Measurements from ENCODE around the gene SGO1. TPM values are rescaled to one million over a fixed set of nuclear protein-coding genes. Genes with fewer than 3 reads are reported as not detected.

Gene SGO1
- total and polyA plus RNA-seq, 7 donors: 0.16 to 4.8 (median 1.4) TPM; not detected in 2

- Histone ChIP-seq H3K4me1 (peaks cover 0 to 7% (median 0%) of the 10 kb centered on the region in 4 donors), H3K27me3 (no peaks in the 10 kb centered on the region), H3K36me3 (peaks cover 0 to 56% (median 4%) of the 10 kb centered on the region in 4 donors), H3K4me3 (no peak overlapping the region), H3K27ac (no peak overlapping the region), H3K9me3 (no peaks in the 10 kb centered on the region)
- intact Hi-C loops (cut with DNase I): no loop called here
- 83 to 84% methylated on average over 2 of the region's 2 CpGs for WGBS, 2 donors
- TF ChIP-seq, protein P1, sequence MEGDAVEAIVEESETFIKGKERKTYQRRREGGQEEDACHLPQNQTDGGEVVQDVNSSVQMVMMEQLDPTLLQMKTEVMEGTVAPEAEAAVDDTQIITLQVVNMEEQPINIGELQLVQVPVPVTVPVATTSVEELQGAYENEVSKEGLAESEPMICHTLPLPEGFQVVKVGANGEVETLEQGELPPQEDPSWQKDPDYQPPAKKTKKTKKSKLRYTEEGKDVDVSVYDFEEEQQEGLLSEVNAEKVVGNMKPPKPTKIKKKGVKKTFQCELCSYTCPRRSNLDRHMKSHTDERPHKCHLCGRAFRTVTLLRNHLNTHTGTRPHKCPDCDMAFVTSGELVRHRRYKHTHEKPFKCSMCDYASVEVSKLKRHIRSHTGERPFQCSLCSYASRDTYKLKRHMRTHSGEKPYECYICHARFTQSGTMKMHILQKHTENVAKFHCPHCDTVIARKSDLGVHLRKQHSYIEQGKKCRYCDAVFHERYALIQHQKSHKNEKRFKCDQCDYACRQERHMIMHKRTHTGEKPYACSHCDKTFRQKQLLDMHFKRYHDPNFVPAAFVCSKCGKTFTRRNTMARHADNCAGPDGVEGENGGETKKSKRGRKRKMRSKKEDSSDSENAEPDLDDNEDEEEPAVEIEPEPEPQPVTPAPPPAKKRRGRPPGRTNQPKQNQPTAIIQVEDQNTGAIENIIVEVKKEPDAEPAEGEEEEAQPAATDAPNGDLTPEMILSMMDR (IDR thresholded peaks at IDR 0.05): no peak
- no peak for TF ChIP-seq POLR2A (IDR thresholded peaks at IDR 0.05)
- TF ChIP-seq POLR2AphosphoS5 (IDR thresholded peaks at IDR 0.05): no peak
- TF ChIP-seq EP300 (IDR thresholded peaks at IDR 0.05): no peak
- no peak for DNase-seq
Measured at GRCh38 chr3:20128358-20128757, 57.6 kb downstream of the SGO1 start.

- Histone ChIP-seq H3K36me3 (peaks cover 0 to 69% (median 9%) of the 10 kb centered on the region in 4 donors), H3K9me3 (no peaks in the 10 kb centered on the region), H3K27ac (no peak overlapping the region), H3K4me3 (no peak overlapping the region), H3K27me3 (no peaks in the 10 kb centered on the region), H3K4me1 (peaks cover 0 to 7% (median 0%) of the 10 kb centered on the region in 4 donors)
- DNase-seq: no peak
- intact Hi-C loops (cut with DNase I): no loop called here
- no peak for TF ChIP-seq POLR2A (IDR thresholded peaks at IDR 0.05)
- TF ChIP-seq, protein P1 (IDR thresholded peaks at IDR 0.05): no peak
- no peak for TF ChIP-seq POLR2AphosphoS5 (IDR thresholded peaks at IDR 0.05)
- no peak for TF ChIP-seq EP300 (IDR thresholded peaks at IDR 0.05)
- 64 to 88% methylated on average over 10 of the region's 10 CpGs for WGBS, 2 donors
Measured at GRCh38 chr3:20125897-20126296, 60.1 kb downstream of the SGO1 start.

DNA sequence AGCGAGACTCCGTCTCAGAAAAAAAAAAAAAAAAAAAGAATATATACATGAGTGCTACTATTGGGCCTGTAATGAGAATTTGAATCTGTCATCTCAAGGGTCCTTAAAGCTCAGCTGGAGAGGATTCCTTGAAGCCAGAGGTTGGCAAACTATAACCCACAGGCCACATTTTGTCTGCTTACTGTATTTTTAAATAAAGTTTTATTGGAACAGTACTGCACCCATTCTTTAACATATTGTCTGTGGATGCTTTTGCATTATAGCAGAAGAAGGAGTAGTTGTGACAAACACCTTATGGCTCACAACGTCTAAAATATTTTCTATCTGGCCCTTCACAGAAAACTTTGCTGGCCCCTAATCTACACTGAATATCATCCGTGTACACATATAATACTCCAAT is 60.7 kb downstream of the SGO1 start:
- no peaks in the 10 kb centered on the region for H3K27me3 ChIP-seq
- H3K27ac ChIP-seq: no peak overlapping the region
- DNase-seq: no peak
- H3K9me3 ChIP-seq: no peaks in the 10 kb centered on the region
- no peak overlapping the region for H3K4me3 ChIP-seq
- peaks cover 0 to 7% (median 0%) of the 10 kb centered on the region in 4 donors for H3K4me1 ChIP-seq
- 92 to 94% methylated on average over 4 of the region's 4 CpGs for WGBS, 2 donors
- intact Hi-C loops (cut with DNase I): no loop called here
- TF ChIP-seq, protein P1 (IDR thresholded peaks at IDR 0.05): no peak
- TF ChIP-seq POLR2A (IDR thresholded peaks at IDR 0.05) (no peak), EP300 (IDR thresholded peaks at IDR 0.05) (no peak), POLR2AphosphoS5 (IDR thresholded peaks at IDR 0.05) (no peak)
- H3K36me3 ChIP-seq: peaks cover 0 to 75% (median 11%) of the 10 kb centered on the region in 4 donors

- peaks cover 0 to 79% (median 11%) of the 10 kb centered on the region in 4 donors for H3K36me3 ChIP-seq
- intact Hi-C loops (cut with DNase I): no loop called here
- 93 to 95% methylated on average over 2 of the region's 2 CpGs for WGBS, 2 donors
Measured at GRCh38 chr3:20123131-20123652, 62.8 kb downstream of the SGO1 start.

More at GRCh38 chr3:20123131-20123652, 62.8 kb downstream of the SGO1 start:
- Histone ChIP-seq H3K27ac (no peak overlapping the region), H3K9me3 (no peaks in the 10 kb centered on the region), H3K27me3 (no peaks in the 10 kb centered on the region), H3K4me1 (no peaks in the 10 kb centered on the region), H3K4me3 (no peak overlapping the region)
- no peak for DNase-seq
- no peak for TF ChIP-seq POLR2A (IDR thresholded peaks at IDR 0.05)
- TF ChIP-seq, protein P1 (IDR thresholded peaks at IDR 0.05): no peak
- TF ChIP-seq EP300 (IDR thresholded peaks at IDR 0.05): no peak
- TF ChIP-seq POLR2AphosphoS5 (IDR thresholded peaks at IDR 0.05): no peak
